Stimulated activated CD8-positive, alpha-beta memory T cell treated with anti-CD3 and anti-CD28 coated beads, Interleukin-4, amount 100 ng/mL, for 4 hours (primary cell): Measurements from ENCODE around the gene CROCC2.

ENCODE experiments used
- DNase-seq, 2 donors: peaks; one replicate each; pipeline ENCODE4 v3.0.0-alpha.2; 2020; ENCODE audit warnings: low read depth in 2 of 2, low spot score in 1 of 2

CROCC2 gene

GRCh38 chr2:241034490-241035141, 128.5 kb downstream of the CROCC2 start:
- no peak for DNase-seq

GRCh38 chr2:241035142-241035817, 129.1 kb downstream of the CROCC2 start:
- DNase-seq = peak in 1 of 2 donors; percentile 14

- peak in 1 of 2 donors; percentile 28 for DNase-seq
Measured at GRCh38 chr2:241035818-241036396, 129.8 kb downstream of the CROCC2 start.

- peak in 1 of 2 donors; percentile 36 for DNase-seq
Measured at GRCh38 chr2:241036397-241036963, 130.3 kb downstream of the CROCC2 start.

- DNase-seq = no peak
Measured at GRCh38 chr2:241036964-241037421, 130.9 kb downstream of the CROCC2 start.

GRCh38 chr2:241037498-241037897, 131.4 kb downstream of the CROCC2 start:
- DNase-seq = no peak

GRCh38 chr2:241038374-241039180, 132.4 kb downstream of the CROCC2 start:
- no peak for DNase-seq

- no peak for DNase-seq
Measured at GRCh38 chr2:241039416-241039815, 133.3 kb downstream of the CROCC2 start.

GRCh38 chr2:241040081-241040803, 134.1 kb downstream of the CROCC2 start:
- DNase-seq = no peak

GRCh38 chr2:241041589-241042158, 135.5 kb downstream of the CROCC2 start:
- no peak for DNase-seq
